NCI-H774 (cell line): ENCODE data around the gene TSGA10IP.

ENCODE experiments used
- DNase-seq: peaks from one replicate; lab custom pipeline; 2025; lab: John Stamatoyannopoulos, UW

TSGA10IP gene

DNA sequence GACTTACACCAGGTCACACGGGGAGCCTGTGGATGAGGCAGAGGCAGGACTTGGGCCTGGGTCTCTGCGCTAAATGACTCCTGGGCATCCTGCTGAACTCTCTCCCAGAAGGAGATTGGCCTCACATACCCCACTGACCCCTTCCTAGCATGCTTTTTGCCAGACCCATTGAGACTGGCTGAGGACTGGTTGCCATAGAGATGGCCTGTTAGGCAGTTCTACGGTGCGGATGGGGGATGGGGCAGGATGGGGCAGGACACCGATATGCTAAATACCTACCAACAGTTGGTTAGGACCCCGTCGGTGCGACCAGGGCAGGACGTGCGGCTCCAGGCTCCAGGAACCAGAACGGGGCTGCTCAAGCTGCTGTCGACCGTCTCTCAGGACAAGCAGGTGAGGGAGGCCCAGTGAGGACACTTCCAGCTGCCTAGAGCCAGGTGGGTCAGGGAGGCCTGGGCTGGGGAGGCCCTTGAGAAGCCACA lies at the start of gene TSGA10IP:
Gene TSGA10IP (plus strand): TSS at position 51 of the 482 bp plus-strand sequence. CDS start 196 bp downstream, at position 247.
- no peak for DNase-seq

DNA sequence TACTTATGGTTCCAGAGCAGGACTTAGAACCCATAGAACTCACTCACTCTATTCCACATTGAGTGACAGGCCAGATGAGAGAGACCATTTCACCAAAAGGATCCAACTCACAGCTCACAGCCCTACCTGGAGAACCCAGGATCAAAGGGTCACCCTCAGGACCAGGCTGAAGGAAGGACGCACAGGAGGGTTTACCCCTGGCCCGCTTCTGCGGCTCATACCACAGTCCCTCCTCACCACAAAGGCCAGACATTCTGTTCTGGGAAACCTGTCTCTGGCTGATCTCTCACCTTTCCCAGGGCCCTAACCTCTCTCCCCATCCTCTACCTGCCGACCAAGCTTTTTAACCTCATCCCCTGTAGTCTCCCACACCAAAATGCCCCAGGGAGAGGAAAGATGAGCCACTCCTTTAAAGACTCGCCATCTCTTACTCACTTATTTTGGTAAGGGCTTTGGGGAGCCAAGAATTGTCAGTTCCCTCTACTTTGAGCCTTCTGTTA lies 49.7 kb upstream of the TSGA10IP start:
- DNase-seq, result no peak

DNA sequence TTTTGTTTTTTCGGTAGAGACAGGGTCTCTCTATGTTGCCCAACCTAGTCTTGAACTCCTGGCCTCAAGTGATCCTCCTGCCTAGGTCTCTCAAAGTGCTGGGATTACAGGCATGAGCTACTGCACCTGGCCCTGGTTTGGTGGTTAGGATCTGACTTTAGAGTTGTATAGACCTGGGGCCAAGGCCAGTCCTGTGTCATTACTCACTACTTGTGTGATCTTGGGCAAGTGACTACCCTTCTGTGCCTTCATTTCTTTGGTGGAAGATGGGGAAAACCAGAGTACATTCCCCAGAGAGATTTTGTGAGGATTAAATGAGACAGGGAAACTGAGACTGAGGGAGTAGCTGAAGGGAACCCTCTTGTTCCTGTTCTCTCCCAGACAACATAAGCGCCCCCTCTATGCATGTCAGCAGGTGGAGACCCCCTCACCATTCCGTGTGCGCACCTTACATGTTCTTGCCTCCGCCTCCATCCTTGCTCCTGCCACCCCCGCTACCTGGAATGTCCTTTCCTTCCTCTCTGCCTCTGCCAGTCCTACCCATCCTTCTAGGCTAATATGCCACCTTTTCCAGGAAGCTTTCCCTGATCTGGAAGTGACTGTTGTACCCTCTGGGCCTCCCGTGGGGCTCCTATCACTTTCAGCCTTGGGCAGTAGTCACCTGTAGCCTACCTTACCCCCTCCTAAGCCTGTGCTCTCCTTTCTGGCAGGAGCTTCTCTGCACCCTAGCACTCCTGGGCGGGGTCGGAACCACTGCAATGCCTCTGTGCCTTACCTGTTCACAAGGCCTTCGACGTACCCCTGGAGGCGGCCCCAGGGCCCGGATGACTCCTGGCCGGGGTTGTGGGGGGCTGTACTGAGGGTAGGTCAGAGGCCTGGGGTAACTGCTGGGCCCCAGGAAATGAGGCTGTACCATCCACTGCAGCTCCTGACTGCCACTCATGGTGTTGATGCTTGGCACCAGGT lies 49.0 kb upstream of the TSGA10IP start:
- DNase-seq, result no peak

DNA sequence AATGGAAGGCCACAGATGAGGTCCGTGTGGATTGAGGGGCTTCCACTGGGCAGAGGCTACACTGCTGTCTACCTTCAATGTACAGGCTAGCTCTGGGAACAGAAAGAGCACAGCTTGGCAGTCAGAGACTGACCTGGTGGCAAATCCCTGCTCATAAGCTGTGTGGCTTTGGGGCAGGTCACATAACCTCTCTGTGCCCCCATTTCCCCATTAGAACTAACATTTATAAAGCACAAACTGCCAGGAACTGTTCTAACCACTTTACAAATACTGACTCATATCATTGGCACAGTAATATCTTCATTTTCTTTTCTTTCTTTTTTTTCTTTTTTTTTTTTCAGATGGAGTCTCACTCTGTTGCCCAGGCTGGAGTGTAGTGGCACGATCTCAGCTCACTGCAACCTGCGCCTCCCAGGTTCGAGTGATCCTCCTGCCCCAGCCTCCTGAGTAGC lies 48.2 kb upstream of the TSGA10IP start:
- no peak for DNase-seq

DNA sequence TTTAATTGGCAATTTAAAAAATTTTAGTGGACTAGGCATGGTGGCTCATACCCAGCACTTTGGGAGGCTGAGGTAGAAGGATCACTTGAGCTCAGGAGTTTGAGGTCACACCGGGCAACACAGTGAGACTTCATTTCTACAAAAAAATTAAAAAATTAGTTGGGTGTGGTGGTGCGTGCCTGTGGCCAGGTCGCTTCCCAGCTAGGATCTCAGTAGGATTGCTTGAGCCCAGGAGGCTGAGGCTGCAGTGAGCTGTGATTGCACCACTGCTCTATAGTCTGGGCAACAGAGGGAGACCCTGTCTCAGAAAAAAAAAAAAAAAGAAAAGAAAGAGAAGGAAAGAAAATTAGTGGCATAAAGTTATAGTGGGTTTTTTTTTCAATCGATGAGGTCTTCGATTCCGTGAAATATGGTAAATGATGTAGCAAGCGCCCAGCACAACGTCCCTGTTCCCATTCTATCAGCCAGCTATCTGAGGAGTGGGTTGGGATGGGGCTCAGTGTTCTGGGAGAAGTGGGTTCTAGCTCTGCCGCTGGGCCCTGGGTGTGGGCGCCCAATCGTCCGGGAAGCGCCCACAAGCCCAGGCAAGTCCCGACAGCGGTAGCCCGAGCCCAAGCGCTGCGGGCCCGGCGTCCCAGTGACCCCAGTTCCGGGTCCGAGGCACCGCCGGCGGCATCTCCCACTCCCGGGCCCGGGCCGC lies 46.5 kb upstream of the TSGA10IP start:
- DNase-seq, result no peak

DNA sequence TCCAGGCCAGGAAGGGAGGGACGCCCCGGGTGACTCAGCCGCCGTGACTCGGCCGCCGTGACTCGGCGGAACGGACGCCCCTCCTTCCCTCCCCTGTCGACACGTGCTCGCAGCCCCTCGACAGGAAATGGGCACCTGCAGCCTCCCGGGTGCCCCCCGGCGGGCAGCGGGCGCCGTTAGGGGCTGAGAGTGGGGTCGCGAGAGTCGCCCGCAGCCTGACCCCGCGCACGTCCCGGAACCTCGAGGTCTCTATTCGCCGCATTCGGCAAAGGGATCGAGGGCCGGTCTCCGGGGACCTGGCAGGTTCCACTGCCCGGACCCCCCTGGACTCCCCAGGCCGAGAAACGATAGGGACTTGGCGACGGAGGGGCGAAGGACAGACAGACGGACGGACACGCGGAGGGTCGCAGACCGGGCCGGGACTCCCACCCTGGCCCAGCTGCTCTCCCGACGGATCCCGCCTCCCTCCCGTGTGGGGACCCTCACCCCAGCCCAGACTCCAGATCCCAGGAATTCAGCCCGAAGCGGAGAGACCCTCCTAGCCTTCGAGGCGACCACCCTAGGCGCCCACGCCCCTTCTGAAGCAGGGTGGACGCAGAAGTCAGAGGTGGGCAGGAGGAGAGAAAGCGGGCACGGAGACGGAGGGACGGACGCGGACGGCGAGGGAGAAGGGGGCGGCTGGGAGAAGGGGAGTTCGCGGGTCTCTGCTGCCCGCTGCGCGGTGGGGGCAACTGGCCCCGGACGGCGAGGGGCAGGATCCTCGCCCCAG lies 45.7 kb upstream of the TSGA10IP start:
- DNase-seq, result no peak

DNA sequence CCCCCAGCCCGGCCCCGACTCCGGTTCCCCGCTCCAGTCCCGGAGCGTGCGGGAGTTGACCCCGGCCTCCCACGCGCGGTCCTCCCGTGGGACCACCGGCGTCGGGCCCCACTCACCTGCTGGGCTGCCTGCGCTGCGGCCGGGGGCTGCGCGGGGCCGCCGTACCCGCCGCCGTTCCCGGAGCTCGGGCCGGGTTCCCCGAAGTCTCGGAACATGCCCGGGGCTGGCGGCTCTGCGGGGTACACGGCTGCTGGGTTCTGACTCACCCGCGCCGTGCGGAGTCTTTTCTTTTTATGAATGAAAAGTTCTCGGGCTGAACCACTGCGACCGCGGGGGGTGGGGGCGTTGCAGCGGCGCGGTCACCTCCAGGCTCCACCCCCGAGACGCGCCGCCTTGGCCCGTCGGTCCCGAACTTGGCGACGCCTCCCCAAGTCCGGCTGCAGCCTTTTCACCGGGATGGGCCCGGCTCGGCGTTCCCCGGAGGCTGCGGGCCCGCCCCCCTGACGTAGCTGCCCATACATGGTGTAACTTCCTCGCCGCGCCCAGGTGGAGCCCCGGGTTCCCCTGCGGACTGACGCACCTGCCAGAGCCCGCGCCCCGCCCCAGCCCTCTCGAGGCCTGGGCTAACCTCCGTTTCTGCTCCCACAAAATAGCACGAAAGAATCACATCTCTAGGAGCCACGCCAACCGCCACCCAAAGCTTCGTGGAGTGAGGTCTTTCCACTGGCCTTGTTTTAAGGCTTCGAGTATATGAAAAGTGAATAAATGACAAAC lies 45.0 kb upstream of the TSGA10IP start, which contains the start of gene FOSL1:
Gene FOSL1 (minus strand): TSS at position 264 of the 774 bp plus-strand sequence. CDS start 49 bp downstream, at position 215.
- DNase-seq, result peak; percentile 87

DNA sequence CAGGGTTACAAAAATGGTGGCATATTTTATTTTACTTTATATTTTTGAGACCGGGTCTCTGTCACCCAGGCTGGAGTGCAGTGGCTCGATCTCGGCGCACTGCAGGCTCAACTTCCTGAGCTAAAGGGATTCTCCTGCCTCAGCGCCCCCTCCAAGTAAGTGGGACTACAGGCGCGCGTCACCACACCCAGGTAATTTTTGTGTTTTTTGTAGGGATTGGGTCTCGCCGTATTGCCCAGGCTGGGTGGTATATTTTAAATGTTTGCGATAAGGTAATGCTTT lies 44.4 kb upstream of the TSGA10IP start:
- no peak for DNase-seq

DNA sequence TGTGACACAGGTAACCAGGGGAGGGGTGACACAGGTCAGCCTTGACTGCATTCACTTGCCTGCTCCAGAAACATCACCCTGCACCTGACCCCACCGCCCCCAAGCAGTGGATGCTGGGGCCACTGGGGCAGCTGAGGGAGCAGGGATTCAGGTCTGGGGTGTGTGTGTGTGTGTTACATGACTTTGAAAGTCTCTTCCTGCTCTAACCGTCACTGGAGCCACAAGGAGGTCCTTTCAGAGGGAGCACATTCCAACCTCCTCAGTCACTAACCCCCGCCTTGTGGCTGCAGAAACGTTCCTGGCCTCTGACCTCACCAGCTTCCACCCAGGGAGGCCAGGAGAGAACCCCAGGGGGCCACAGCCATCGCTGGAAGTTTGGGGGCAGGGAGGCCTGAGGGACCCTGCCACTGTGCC lies 42.2 kb upstream of the TSGA10IP start:
- no peak for DNase-seq

DNA sequence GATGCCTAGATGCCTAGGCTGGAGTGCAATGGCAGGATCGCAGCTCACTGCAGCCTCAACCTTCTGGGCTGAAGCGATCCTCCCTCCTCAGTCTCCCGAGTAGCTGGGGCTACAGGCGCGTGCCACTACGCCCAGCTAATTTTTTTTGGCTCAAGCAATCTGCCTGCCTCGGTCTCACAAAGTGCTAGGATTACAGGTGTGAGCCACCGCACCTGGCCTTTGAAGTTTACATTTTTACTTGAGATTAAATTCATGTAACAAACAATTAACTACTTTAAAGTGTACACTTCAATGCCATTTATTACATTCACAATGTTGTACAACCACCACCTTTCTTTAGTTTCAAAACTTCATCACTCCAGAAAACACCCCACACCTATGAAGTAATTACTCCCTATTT lies 41.6 kb upstream of the TSGA10IP start:
- no peak for DNase-seq

DNA sequence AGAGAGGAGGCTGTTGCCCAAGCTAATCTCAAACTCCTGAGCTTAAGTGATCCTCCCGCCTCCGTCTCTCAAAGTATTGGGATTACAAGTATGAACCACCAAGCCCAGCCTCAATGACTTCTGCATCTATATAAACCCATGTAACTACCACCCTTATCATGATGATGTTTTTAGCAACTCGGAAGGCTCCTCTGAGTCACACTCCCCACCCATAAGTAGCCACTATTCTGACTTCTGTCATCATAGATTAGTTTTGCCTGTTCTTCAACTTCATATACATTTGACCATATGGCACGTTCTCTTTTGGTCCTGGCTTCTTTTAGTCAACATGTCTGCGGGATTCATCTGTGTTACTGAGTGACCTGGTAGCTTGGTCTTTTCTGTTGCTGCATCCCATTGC lies 38.7 kb upstream of the TSGA10IP start:
- DNase-seq, result no peak

DNA sequence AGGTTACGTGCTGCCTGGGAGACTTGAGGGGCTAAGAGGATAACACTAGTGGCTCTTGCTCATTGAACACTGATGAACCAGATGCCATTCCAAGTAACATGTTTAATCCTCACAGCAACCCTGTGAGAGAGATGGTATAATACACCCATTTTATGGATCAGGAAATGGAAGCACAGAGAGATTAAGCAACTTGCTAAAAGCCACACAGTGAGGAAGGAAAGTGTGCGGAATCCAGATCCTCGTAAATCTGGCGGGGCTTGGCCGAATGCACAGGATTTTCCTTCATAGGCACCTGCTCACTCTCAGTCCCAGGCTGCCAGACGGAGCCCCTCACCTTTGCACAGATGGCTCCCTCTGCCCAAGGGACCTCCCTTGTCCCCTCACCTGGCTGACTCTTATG lies 37.4 kb upstream of the TSGA10IP start:
- no peak for DNase-seq

DNA sequence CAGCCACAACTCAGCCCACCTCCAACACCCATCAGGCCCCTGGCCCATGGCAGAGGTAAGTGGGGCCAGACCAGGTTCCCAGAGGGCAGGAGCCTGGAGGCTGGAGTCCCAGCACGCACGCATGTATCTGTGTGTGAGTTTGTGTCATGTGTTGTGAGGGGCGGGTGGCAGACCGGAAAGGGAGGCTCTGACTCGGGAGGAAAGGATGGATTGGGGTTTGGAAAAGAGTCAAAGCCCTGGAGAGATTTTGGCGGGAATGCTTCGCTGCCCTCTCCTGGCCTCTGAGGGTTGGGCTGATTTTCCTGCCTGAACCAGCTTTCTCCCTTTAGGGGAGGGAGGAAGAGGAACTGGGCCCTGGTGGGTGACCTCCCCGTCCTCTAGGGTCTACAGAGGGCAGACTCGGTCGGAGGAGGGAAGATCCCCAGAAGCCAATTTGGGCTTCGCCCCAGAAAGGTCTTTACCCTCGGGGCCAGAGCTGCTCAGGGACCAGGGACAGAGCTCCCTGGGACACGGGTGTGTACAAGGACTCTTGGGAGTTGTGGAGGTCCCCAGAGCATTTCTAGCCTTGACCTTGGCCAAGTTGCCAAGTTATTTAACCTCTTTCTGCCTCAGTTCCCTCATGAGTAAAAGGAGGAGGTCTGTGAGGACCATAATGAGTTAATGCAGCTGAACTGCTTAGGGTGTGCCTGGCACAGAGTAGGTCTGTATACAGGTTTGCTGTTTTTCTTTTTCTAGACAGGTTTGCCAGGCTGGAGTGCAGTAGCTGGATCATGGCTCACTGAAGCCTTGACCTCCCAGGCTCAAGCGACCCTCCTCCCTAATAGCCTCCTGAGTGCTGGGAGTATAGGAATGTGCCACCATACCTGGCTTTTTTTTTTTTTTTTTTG lies 33.4 kb upstream of the TSGA10IP start:
- peak; percentile 35 for DNase-seq

DNA sequence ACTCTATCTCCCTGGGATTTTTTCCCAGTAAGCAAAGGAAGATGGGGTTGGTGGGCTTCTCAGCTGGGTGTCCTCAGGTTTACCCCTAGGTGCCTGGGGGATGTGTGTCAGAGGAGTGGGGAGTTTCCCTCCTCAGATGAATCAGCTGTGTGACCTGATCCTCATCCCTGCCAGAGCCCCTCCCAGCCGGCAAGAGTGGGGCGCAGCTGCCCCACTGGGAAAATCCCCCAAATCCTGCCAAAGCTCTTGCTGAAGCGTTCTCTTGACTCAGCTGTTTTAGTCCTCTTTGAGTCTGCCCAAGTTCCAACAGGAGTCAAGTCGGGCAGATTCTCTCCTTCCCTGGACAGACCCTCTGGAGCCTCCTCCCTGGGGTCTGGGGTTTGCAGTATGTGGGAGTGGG lies 32.4 kb upstream of the TSGA10IP start:
- DNase-seq, result no peak

DNA sequence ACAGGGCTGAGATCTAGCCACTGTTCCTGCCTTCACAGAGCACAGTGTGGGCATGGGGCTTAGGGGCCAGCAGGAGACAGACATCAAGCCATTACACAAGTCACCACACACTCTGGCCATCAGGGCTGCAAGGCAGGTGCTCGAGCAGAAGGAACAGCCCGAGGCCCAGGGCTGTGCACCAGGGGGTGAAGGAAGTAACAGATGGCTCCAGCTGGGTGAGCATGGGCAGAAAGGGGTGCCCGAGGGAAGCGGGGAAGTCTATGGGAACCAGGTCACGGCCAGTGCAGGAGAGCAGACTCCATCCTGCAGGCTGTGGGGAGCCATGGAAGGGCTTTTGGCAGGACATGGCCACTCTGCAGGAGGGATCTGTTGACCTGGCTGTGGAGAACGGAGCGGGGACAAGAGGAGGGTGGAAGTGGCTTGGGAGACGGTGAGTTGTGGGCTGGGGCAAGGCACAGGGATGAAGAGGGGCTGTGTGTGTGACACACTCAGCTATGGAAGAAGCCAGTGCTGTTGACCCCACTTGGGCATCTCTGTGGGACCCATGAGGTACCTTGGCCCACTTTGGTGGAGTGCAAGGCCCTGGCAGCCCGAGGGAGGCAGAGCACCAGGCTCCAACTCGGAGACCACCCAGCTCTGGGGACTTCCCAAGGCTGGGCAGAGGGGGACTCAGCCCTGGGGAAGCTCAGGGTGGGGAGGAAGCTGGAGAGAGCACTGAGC lies 30.0 kb upstream of the TSGA10IP start:
- no peak for DNase-seq

DNA sequence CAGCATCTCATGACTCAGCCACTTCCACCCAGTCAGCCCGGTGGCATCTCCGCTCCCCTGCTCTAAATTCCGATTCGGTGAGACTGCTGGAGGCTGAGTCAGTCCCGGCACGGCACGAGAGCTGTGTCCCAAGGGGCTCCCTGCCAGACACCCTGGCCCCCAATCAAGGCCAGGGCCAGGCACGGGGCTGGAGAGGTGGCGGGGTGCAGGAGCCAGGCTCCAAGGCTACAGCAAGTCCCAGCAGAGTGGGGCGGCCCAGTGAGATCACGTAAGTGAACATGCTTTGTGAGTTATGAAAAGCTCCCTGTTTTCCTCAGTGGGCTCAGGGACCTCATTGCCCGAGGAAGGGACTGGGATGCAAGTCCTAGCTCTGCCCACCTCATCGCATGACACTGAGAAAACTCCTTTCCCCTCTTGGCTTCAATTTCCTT lies 29.4 kb upstream of the TSGA10IP start:
- DNase-seq, result no peak

DNA sequence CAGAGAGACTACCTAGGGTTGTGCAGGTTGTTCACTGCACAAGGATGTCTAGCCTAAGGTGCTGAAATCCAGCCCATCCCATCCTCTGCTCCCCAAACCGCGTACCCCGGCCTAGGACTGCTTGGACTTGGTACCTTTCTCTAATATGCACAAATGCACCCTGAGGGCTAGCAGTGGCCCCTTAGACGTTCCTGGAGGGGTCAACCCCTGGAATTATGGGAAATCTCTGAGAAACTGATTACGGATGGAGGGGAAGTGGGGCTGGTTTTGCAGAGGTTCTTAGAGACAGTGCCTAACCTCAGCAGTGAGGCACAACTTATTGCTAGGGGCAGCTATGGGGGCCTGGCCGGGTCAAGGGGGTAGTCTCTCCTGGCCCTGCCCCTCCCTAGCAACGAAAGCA lies 28.9 kb upstream of the TSGA10IP start:
- DNase-seq, result no peak

DNA sequence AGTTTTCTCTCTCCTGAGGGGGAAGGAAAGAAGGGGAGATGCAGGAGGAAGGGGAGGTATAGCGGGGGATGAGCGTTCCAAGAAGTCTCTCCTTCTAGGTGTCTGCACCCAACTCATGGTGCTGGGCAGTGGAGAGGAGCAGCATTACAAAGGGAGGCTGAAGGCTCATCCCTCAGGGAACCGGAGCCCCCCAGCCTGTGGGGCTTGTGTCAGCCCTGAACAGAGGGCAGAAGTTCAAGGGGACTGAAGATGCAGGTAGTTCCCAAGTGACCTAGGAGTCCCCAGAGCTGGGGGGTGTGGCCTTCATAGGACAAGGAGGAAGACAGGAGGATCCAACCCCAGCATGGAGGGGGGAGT lies 28.2 kb upstream of the TSGA10IP start:
- no peak for DNase-seq

DNA sequence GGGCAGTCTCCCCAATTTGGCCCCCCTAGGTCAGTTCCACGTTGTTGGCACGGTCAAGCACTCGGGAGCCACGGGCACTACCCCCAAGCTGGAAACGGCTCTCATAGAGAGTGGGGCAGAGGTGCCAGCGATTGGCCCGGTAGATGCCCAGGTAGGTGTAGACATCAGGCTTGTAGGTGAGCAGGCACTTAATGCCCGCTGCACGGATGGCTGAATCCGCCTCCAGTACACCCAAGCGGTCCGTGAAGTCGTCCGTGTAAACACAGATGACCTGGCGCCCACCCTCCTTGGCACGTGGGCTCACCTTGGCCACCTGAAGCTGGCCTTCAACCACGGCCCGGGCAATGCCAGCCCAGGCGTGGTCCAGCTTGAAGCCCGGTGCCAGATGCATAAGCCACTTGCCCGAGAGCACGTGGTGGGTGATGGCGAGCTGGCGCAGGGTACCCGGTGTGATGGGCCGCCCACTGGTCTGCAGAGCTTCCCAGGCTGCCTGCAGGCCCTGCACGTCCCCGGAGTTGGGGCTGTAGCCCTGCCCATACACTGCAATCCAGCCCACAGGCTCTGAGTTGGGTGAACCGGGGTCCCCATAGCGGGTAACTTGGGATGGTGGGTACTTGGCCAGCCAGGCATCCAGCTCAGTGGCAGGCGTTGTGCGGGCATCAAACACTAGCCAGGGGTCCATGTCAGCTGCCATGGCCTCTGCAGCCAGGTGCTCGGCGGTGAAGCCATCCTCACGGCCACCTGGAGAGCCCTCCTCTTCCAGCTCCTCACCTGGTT lies 27.7 kb upstream of the TSGA10IP start:
- no peak for DNase-seq
